ENCODE measurements around the gene SCT. TPM values are rescaled to one million over a fixed set of nuclear protein-coding genes. Genes with fewer than 3 reads are reported as not detected.

Gene SCT
- polyA plus RNA-seq, 1 donor from 2014 or later: not detected

DNA sequence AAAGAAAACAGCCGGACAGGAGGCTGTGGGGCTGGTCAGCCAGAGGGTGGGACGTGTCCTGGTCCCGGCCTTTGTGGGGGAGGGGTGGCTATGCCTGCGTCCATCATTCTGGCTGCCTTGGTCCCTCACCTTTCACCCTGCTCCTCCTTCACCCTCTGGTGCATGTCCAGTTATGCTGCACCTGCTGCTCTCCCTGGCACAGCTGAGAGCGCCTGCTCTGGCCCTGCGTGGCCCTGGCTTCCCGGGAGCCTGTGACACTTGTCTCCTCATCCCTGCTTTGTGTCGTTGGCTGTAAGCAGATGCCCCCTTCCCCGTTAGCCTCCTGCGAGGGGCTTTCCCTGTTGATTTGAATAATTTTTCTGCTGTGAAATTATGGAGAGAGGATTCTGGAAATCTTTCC lies 34.1 kb downstream of the SCT start:
- H3K4me2 ChIP-seq (ENCODE audit: low read length): no peak overlapping the region
- H3K9me2 ChIP-seq (ENCODE audit: insufficient read depth, low read length): no peaks in the 10 kb centered on the region
- H4K20me1 ChIP-seq (ENCODE audit: insufficient read depth): no peaks in the 10 kb centered on the region
- H3K9ac ChIP-seq (ENCODE audit: low read length): no peak overlapping the region
- H3K79me2 ChIP-seq (replicated peaks; ENCODE audit: insufficient read depth, low read length): no peaks in the 10 kb centered on the region
- H3K27ac ChIP-seq (ENCODE audit: low read length): no peak overlapping the region
- no peak overlapping the region for H2AFZ ChIP-seq (ENCODE audit: low read depth, low read length)
- H3K4me3 ChIP-seq (ENCODE audit: low read length): no peak overlapping the region
- no peak for TF ChIP-seq POLR2AphosphoS5 (IDR thresholded peaks at IDR 0.05)
- TF ChIP-seq SMC3 (conservative IDR thresholded peaks at IDR 0.05; ENCODE audit: poor library complexity): no peak
- TF ChIP-seq RAD21 (conservative IDR thresholded peaks at IDR 0.05): no peak
- no peak for TF ChIP-seq EP300 (conservative IDR thresholded peaks at IDR 0.05; ENCODE audit: poor library complexity, severe bottlenecking)
- TF ChIP-seq, protein P1, sequence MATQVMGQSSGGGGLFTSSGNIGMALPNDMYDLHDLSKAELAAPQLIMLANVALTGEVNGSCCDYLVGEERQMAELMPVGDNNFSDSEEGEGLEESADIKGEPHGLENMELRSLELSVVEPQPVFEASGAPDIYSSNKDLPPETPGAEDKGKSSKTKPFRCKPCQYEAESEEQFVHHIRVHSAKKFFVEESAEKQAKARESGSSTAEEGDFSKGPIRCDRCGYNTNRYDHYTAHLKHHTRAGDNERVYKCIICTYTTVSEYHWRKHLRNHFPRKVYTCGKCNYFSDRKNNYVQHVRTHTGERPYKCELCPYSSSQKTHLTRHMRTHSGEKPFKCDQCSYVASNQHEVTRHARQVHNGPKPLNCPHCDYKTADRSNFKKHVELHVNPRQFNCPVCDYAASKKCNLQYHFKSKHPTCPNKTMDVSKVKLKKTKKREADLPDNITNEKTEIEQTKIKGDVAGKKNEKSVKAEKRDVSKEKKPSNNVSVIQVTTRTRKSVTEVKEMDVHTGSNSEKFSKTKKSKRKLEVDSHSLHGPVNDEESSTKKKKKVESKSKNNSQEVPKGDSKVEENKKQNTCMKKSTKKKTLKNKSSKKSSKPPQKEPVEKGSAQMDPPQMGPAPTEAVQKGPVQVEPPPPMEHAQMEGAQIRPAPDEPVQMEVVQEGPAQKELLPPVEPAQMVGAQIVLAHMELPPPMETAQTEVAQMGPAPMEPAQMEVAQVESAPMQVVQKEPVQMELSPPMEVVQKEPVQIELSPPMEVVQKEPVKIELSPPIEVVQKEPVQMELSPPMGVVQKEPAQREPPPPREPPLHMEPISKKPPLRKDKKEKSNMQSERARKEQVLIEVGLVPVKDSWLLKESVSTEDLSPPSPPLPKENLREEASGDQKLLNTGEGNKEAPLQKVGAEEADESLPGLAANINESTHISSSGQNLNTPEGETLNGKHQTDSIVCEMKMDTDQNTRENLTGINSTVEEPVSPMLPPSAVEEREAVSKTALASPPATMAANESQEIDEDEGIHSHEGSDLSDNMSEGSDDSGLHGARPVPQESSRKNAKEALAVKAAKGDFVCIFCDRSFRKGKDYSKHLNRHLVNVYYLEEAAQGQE (IDR thresholded peaks at IDR 0.05; ENCODE audit: borderline replicate concordance): no peak
- no peak for TF ChIP-seq EZH2 (IDR thresholded peaks at IDR 0.05; ENCODE audit: borderline replicate concordance, insufficient read depth, low read length, poor library complexity, severe bottlenecking)
- no peak for TF ChIP-seq TAF1 (IDR thresholded peaks at IDR 0.05; ENCODE audit: low read depth)
- TF ChIP-seq MXI1 (conservative IDR thresholded peaks at IDR 0.05; ENCODE audit: poor library complexity, severe bottlenecking): no peak
- TF ChIP-seq, protein P2, sequence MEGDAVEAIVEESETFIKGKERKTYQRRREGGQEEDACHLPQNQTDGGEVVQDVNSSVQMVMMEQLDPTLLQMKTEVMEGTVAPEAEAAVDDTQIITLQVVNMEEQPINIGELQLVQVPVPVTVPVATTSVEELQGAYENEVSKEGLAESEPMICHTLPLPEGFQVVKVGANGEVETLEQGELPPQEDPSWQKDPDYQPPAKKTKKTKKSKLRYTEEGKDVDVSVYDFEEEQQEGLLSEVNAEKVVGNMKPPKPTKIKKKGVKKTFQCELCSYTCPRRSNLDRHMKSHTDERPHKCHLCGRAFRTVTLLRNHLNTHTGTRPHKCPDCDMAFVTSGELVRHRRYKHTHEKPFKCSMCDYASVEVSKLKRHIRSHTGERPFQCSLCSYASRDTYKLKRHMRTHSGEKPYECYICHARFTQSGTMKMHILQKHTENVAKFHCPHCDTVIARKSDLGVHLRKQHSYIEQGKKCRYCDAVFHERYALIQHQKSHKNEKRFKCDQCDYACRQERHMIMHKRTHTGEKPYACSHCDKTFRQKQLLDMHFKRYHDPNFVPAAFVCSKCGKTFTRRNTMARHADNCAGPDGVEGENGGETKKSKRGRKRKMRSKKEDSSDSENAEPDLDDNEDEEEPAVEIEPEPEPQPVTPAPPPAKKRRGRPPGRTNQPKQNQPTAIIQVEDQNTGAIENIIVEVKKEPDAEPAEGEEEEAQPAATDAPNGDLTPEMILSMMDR (IDR thresholded peaks at IDR 0.05; ENCODE audit: poor library complexity, severe bottlenecking): no peak
- no peaks in the 10 kb centered on the region for H3F3A ChIP-seq (ENCODE audit: insufficient read depth, low read length, poor library complexity, severe bottlenecking)
- H3K9me3 ChIP-seq (ENCODE audit: low read length): no peaks in the 10 kb centered on the region
- H3K27me3 ChIP-seq (ENCODE audit: insufficient read depth, low read depth, low read length): no peaks in the 10 kb centered on the region
- peaks cover 4% of the 10 kb centered on the region for H3K36me3 ChIP-seq (ENCODE audit: insufficient read depth, low read length)

DNA sequence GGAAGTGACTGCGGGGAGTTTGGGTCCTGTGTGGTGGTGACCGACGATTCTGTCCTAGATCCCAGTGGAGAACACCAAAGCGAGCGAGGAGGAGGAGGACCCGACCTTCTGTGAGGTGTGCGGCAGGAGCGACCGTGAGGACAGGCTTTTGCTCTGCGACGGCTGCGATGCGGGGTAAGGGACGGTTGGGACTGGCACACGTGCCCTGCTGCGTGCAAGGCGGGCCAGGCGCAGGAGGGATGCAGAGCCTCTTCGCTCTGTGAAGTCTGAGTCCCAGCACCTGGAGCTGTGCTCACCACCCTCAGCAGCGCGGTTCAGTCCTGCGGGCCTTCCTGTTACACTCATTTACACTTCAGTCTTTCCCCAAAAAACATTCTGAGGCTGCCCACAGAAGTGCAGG lies 34.5 kb downstream of the SCT start:
- H3K9me2 ChIP-seq (ENCODE audit: insufficient read depth, low read length): no peaks in the 10 kb centered on the region
- H3F3A ChIP-seq (ENCODE audit: insufficient read depth, low read length, poor library complexity, severe bottlenecking): no peaks in the 10 kb centered on the region
- H3K4me2 ChIP-seq (ENCODE audit: low read length): no peak overlapping the region
- H3K9me3 ChIP-seq (ENCODE audit: low read length): no peaks in the 10 kb centered on the region
- no peak for TF ChIP-seq EP300 (conservative IDR thresholded peaks at IDR 0.05; ENCODE audit: poor library complexity, severe bottlenecking)
- TF ChIP-seq SMC3 (conservative IDR thresholded peaks at IDR 0.05; ENCODE audit: poor library complexity): no peak
- no peak for TF ChIP-seq TAF1 (IDR thresholded peaks at IDR 0.05; ENCODE audit: low read depth)
- no peak for TF ChIP-seq MXI1 (conservative IDR thresholded peaks at IDR 0.05; ENCODE audit: poor library complexity, severe bottlenecking)
- TF ChIP-seq EZH2 (IDR thresholded peaks at IDR 0.05; ENCODE audit: borderline replicate concordance, insufficient read depth, low read length, poor library complexity, severe bottlenecking): no peak
- no peak for TF ChIP-seq RAD21 (conservative IDR thresholded peaks at IDR 0.05)
- TF ChIP-seq POLR2AphosphoS5 (IDR thresholded peaks at IDR 0.05): no peak
- TF ChIP-seq, protein P2 (IDR thresholded peaks at IDR 0.05; ENCODE audit: poor library complexity, severe bottlenecking): no peak
- TF ChIP-seq, protein P1 (IDR thresholded peaks at IDR 0.05; ENCODE audit: borderline replicate concordance): no peak
- H3K36me3 ChIP-seq (ENCODE audit: insufficient read depth, low read length): peaks cover 4% of the 10 kb centered on the region
- H3K4me3 ChIP-seq (ENCODE audit: low read length): no peak overlapping the region
- H3K27me3 ChIP-seq (ENCODE audit: insufficient read depth, low read depth, low read length): no peaks in the 10 kb centered on the region
- no peak overlapping the region for H3K27ac ChIP-seq (ENCODE audit: low read length)
- H4K20me1 ChIP-seq (ENCODE audit: insufficient read depth): no peaks in the 10 kb centered on the region
- no peak overlapping the region for H2AFZ ChIP-seq (ENCODE audit: low read depth, low read length)
- no peak overlapping the region for H3K9ac ChIP-seq (ENCODE audit: low read length)
- H3K79me2 ChIP-seq (replicated peaks; ENCODE audit: insufficient read depth, low read length): no peaks in the 10 kb centered on the region

Measured in neural cell (in vitro differentiated cells).